Measurements from ENCODE around the gene CAMK2N1. TPM values are rescaled to one million over a fixed set of nuclear protein-coding genes. Genes with fewer than 3 reads are reported as not detected.

Gene CAMK2N1
- total and polyA plus RNA-seq, 2 experiments from 2014 or later = 0.52 to 2.9 TPM

- Histone ChIP-seq H2AFZ (peak overlapping the region; percentile 93; the same call in 1 of the 2 replicates), H3K4me2 (peak overlapping the region; percentile 88), H3K79me2 (replicated peaks; ENCODE audit: insufficient read depth) (peaks cover 44% of the 10 kb centered on the region), H3K4me1 (ENCODE audit: insufficient read depth) (no peaks in the 10 kb centered on the region; the same call in 1 of the 2 replicates), H3K36me3 (ENCODE audit: insufficient read depth) (no peaks in the 10 kb centered on the region), H3K4me3 (peak overlapping the region; percentile 95), H3K27me3 (ENCODE audit: insufficient read depth) (no peaks in the 10 kb centered on the region), H4K20me1 (replicated peaks; ENCODE audit: insufficient read depth) (peaks cover 14% of the 10 kb centered on the region; the same call in 1 of the 2 replicates), H3F3A (replicated peaks; ENCODE audit: low read depth) (no peaks in the 10 kb centered on the region), H3K27ac (ENCODE audit: low read depth) (0 out of 2 replicates have a peak overlapping the region, but pooled peaks have one; percentile 45), H3K9me2 (ENCODE audit: insufficient read depth) (no peaks in the 10 kb centered on the region)
- H3K36me3 Mint-ChIP-seq (ENCODE audit: low read depth) = peaks cover 2% of the 10 kb centered on the region; the same call in 2 of the 3 replicates
- no peak for TF ChIP-seq STAT1 (IDR thresholded peaks at IDR 0.05; ENCODE audit: unreplicated experiment)
- TF ChIP-seq, protein P1, sequence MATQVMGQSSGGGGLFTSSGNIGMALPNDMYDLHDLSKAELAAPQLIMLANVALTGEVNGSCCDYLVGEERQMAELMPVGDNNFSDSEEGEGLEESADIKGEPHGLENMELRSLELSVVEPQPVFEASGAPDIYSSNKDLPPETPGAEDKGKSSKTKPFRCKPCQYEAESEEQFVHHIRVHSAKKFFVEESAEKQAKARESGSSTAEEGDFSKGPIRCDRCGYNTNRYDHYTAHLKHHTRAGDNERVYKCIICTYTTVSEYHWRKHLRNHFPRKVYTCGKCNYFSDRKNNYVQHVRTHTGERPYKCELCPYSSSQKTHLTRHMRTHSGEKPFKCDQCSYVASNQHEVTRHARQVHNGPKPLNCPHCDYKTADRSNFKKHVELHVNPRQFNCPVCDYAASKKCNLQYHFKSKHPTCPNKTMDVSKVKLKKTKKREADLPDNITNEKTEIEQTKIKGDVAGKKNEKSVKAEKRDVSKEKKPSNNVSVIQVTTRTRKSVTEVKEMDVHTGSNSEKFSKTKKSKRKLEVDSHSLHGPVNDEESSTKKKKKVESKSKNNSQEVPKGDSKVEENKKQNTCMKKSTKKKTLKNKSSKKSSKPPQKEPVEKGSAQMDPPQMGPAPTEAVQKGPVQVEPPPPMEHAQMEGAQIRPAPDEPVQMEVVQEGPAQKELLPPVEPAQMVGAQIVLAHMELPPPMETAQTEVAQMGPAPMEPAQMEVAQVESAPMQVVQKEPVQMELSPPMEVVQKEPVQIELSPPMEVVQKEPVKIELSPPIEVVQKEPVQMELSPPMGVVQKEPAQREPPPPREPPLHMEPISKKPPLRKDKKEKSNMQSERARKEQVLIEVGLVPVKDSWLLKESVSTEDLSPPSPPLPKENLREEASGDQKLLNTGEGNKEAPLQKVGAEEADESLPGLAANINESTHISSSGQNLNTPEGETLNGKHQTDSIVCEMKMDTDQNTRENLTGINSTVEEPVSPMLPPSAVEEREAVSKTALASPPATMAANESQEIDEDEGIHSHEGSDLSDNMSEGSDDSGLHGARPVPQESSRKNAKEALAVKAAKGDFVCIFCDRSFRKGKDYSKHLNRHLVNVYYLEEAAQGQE (IDR thresholded peaks at IDR 0.05; ENCODE audit: unreplicated experiment) = no peak
- TF ChIP-seq POLR2AphosphoS5 (IDR thresholded peaks at IDR 0.05; ENCODE audit: low read depth) = no peak
- no peak for TF ChIP-seq EZH2 (IDR thresholded peaks at IDR 0.05; ENCODE audit: low read depth, unreplicated experiment)
- TF ChIP-seq, protein P2, sequence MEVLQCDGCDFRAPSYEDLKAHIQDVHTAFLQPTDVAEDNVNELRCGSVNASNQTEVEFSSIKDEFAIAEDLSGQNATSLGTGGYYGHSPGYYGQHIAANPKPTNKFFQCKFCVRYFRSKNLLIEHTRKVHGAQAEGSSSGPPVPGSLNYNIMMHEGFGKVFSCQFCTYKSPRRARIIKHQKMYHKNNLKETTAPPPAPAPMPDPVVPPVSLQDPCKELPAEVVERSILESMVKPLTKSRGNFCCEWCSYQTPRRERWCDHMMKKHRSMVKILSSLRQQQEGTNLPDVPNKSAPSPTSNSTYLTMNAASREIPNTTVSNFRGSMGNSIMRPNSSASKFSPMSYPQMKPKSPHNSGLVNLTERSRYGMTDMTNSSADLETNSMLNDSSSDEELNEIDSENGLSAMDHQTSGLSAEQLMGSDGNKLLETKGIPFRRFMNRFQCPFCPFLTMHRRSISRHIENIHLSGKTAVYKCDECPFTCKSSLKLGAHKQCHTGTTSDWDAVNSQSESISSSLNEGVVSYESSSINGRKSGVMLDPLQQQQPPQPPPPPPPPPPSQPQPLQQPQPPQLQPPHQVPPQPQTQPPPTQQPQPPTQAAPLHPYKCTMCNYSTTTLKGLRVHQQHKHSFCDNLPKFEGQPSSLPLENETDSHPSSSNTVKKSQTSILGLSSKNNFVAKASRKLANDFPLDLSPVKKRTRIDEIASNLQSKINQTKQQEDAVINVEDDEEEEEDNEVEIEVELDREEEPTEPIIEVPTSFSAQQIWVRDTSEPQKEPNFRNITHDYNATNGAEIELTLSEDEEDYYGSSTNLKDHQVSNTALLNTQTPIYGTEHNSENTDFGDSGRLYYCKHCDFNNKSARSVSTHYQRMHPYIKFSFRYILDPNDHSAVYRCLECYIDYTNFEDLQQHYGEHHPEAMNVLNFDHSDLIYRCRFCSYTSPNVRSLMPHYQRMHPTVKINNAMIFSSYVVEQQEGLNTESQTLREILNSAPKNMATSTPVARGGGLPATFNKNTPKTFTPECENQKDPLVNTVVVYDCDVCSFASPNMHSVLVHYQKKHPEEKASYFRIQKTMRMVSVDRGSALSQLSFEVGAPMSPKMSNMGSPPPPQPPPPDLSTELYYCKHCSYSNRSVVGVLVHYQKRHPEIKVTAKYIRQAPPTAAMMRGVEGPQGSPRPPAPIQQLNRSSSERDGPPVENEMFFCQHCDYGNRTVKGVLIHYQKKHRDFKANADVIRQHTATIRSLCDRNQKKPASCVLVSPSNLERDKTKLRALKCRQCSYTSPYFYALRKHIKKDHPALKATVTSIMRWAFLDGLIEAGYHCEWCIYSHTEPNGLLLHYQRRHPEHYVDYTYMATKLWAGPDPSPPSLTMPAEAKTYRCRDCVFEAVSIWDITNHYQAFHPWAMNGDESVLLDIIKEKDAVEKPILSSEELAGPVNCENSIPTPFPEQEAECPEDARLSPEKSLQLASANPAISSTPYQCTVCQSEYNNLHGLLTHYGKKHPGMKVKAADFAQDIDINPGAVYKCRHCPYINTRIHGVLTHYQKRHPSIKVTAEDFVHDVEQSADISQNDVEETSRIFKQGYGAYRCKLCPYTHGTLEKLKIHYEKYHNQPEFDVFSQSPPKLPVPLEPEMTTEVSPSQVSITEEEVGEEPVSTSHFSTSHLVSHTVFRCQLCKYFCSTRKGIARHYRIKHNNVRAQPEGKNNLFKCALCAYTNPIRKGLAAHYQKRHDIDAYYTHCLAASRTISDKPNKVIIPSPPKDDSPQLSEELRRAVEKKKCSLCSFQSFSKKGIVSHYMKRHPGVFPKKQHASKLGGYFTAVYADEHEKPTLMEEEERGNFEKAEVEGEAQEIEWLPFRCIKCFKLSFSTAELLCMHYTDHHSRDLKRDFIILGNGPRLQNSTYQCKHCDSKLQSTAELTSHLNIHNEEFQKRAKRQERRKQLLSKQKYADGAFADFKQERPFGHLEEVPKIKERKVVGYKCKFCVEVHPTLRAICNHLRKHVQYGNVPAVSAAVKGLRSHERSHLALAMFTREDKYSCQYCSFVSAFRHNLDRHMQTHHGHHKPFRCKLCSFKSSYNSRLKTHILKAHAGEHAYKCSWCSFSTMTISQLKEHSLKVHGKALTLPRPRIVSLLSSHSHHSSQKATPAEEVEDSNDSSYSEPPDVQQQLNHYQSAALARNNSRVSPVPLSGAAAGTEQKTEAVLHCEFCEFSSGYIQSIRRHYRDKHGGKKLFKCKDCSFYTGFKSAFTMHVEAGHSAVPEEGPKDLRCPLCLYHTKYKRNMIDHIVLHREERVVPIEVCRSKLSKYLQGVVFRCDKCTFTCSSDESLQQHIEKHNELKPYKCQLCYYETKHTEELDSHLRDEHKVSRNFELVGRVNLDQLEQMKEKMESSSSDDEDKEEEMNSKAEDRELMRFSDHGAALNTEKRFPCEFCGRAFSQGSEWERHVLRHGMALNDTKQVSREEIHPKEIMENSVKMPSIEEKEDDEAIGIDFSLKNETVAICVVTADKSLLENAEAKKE (CRISPR knock-in tag; IDR thresholded peaks at IDR 0.05) = no peak
- no peak for TF ChIP-seq JUNB (IDR thresholded peaks at IDR 0.05; ENCODE audit: unreplicated experiment)
- no peak for TF ChIP-seq EZH2phosphoT487 (IDR thresholded peaks at IDR 0.05; ENCODE audit: unreplicated experiment)
- no peak for TF ChIP-seq ZNF331 (CRISPR knock-in tag; IDR thresholded peaks at IDR 0.05; ENCODE audit: low read depth)
- TF ChIP-seq ETS1 (IDR thresholded peaks at IDR 0.05) = no peak
- no peak for TF ChIP-seq ZNF114 (CRISPR knock-in tag; IDR thresholded peaks at IDR 0.05)
- TF ChIP-seq CTCF (conservative IDR thresholded peaks at IDR 0.05; ENCODE audit: low read depth in 2 of 2) = no peak
- TF ChIP-seq NANOG (IDR thresholded peaks at IDR 0.05; ENCODE audit: borderline replicate concordance) = no peak
- no peak for TF ChIP-seq CREB1 (CRISPR knock-in tag; IDR thresholded peaks at IDR 0.05; ENCODE audit: low read depth)
- ATAC-seq = no peak; the same call in 2 of the 3 replicates
- peak overlapping the region; percentile 90; the same call in 1 of the 2 replicates for H3K27ac Mint-ChIP-seq
- no peaks in the 10 kb centered on the region for H3K9me3 Mint-ChIP-seq
- peaks cover 4% of the 10 kb centered on the region; the same call in 2 of the 3 replicates for H3K4me1 Mint-ChIP-seq
- H3K27me3 Mint-ChIP-seq (ENCODE audit: insufficient read depth, low read depth, poor library complexity) = peaks cover 6% of the 10 kb centered on the region
- H3K4me3 Mint-ChIP-seq = peak overlapping the region; percentile 89
- no peak for DNase-seq (ENCODE audit: low spot score)
Measured at GRCh38 chr1:20507248-20507563, 21.2 kb upstream of the CAMK2N1 start.

Measured in GM23338 (cell line).